ENCODE measurements around the gene WASF3.

- TF ChIP-seq CTCF (conservative IDR thresholded peaks at IDR 0.05) (no peak), ZFX (IDR thresholded peaks at IDR 0.05) (no peak)
Measured at GRCh38 chr13:26585136-26585535, 27.7 kb downstream of the WASF3 start.
